WTC11 (cell line): Measurements from ENCODE around the gene PIN4. TPM values are rescaled to one million over a fixed set of nuclear protein-coding genes. Genes with fewer than 3 reads are reported as not detected.

Experiments
- ATAC-seq: fragments of 200-7000 bp; cut with Tn5 transposase; 2 replicates; pipeline ENCODE4 v1.10.0; 2021; ENCODE audit warnings: mild to moderate bottlenecking, moderate library complexity
- CTCF ChIA-PET: fragments of 300-600 bp; sonication (Branson Sonifier 250); formaldehyde crosslinking; loops from one replicate; lab custom pipeline; 2021; ENCODE audit warnings: antibody characterized with exemption; lab: Charles Lee
- POLR2A ChIA-PET: fragments of 350-600 bp; sonication (Branson Sonifier 250); formaldehyde crosslinking; loops from one replicate; lab custom pipeline; 2021; ENCODE audit warnings: antibody characterized with exemption; lab: Charles Lee
- DNase-seq: peaks from one replicate; pipeline ENCODE4 v3.0.0; 2021; ENCODE audit warnings: low spot score
- H3K27ac Mint-ChIP-seq: 2 replicates; pipeline ENCODE4 v1.8.0; 2021; ENCODE audit warnings: mixed read lengths
- H3K27me3 Mint-ChIP-seq: 2 replicates; pipeline ENCODE4 v1.8.0; 2021; ENCODE audit warnings: low read depth, mild to moderate bottlenecking, moderate library complexity, mixed read lengths
- H3K36me3 Mint-ChIP-seq: 2 replicates; pipeline ENCODE4 v1.8.0; 2021; ENCODE audit warnings: mixed read lengths
- H3K4me1 Mint-ChIP-seq: 2 replicates; pipeline ENCODE4 v1.8.0; 2022; ENCODE audit warnings: mixed read lengths
- H3K4me3 Mint-ChIP-seq: 2 replicates; pipeline ENCODE4 v1.8.0; 2021; ENCODE audit warnings: mild to moderate bottlenecking, moderate library complexity, mixed read lengths
- H3K9me3 Mint-ChIP-seq: 2 replicates; pipeline ENCODE4 v1.8.0; 2021; ENCODE audit warnings: mixed read lengths
- FOXK1 ChIP-seq: sonication (generic); formaldehyde crosslinking; IDR thresholded peaks from 2 replicates; pipeline ENCODE4 v1.8.0; 2022; ENCODE audit warnings: mild to moderate bottlenecking, moderate library complexity, missing genetic modification reagents
- IRF2 ChIP-seq: sonication (generic); formaldehyde crosslinking; IDR thresholded peaks from 2 replicates; pipeline ENCODE4 v1.8.0; 2022; ENCODE audit warnings: low read depth, missing genetic modification reagents, borderline replicate concordance
- JUN ChIP-seq: sonication (generic); formaldehyde crosslinking; IDR thresholded peaks from 2 replicates; pipeline ENCODE4 v1.8.0; 2023; ENCODE audit warnings: mild to moderate bottlenecking, missing genetic modification reagents
- MYBL2 ChIP-seq: sonication (generic); formaldehyde crosslinking; IDR thresholded peaks from 2 replicates; pipeline ENCODE4 v1.8.1; 2023; ENCODE audit warnings: mild to moderate bottlenecking, moderate library complexity, missing genetic modification reagents
- NFATC4 ChIP-seq: fragments of 250-450 bp; sonication (Bioruptor Pico); IDR thresholded peaks from 2 replicates; pipeline ENCODE4 v1.9.0; 2021; ENCODE audit warnings: mild to moderate bottlenecking
- NFYB ChIP-seq: sonication (generic); formaldehyde crosslinking; conservative IDR thresholded peaks from 2 replicates; pipeline ENCODE4 v1.8.0; 2022; ENCODE audit warnings: low read depth, missing genetic modification reagents
- SOX15 ChIP-seq: fragments of 250-450 bp; sonication (Bioruptor Pico); IDR thresholded peaks from 2 replicates; pipeline ENCODE4 v1.9.0; 2021; ENCODE audit warnings: mild to moderate bottlenecking
- TEAD1 ChIP-seq: sonication (generic); formaldehyde crosslinking; IDR thresholded peaks from 2 replicates; pipeline ENCODE4 v1.8.0; 2022; ENCODE audit warnings: mild to moderate bottlenecking, missing genetic modification reagents
- ZBTB21 ChIP-seq: sonication (generic); formaldehyde crosslinking; IDR thresholded peaks from 2 replicates; pipeline ENCODE4 v1.8.1; 2023; ENCODE audit warnings: mild to moderate bottlenecking, missing genetic modification reagents, borderline replicate concordance
- ZNF121 ChIP-seq: sonication (generic); formaldehyde crosslinking; IDR thresholded peaks from 2 replicates; pipeline ENCODE4 v1.8.0; 2023; ENCODE audit warnings: missing genetic modification reagents
- ZNF219 ChIP-seq: sonication (generic); formaldehyde crosslinking; IDR thresholded peaks from 2 replicates; pipeline ENCODE4 v1.8.0; 2023; ENCODE audit warnings: missing genetic modification reagents, mild to moderate bottlenecking, borderline replicate concordance
- ZNF671 ChIP-seq: fragments of 250-450 bp; sonication (Bioruptor Pico); IDR thresholded peaks from 2 replicates; pipeline ENCODE4 v1.8.0; 2021; ENCODE audit warnings: mild to moderate bottlenecking
- total RNA-seq: library from RNA; stranded (reverse); gene quantifications from 3 replicates; pipeline ENCODE4 v1.2.3, GENCODE V29; 2021
- TF ChIP-seq, protein P1 (sequence below): sonication (generic); formaldehyde crosslinking; IDR thresholded peaks from 2 replicates; pipeline ENCODE4 v1.8.1; 2023; ENCODE audit warnings: mild to moderate bottlenecking, missing genetic modification reagents, moderate library complexity
- TF ChIP-seq, protein P2 (sequence below): sonication (generic); formaldehyde crosslinking; IDR thresholded peaks from 2 replicates; pipeline ENCODE4 v1.8.0; 2022; ENCODE audit warnings: mild to moderate bottlenecking, missing genetic modification reagents
- TF ChIP-seq, protein P3 (sequence below): sonication (generic); formaldehyde crosslinking; IDR thresholded peaks from 2 replicates; pipeline ENCODE4 v1.8.0; 2022; ENCODE audit warnings: mild to moderate bottlenecking, missing genetic modification reagents
- TF ChIP-seq, protein P4 (sequence below): sonication (generic); formaldehyde crosslinking; IDR thresholded peaks from 2 replicates; pipeline ENCODE4 v1.8.1; 2022; ENCODE audit warnings: low read depth, mild to moderate bottlenecking, moderate library complexity, missing genetic modification reagents, borderline replicate concordance
- TF ChIP-seq, protein P5 (sequence below): fragments of 250-450 bp; sonication (Bioruptor Pico); IDR thresholded peaks from 2 replicates; pipeline ENCODE4 v2.1.2; 2022; ENCODE audit warnings: mild to moderate bottlenecking, moderate library complexity
- TF ChIP-seq, protein P6 (sequence below): sonication (generic); formaldehyde crosslinking; IDR thresholded peaks from 2 replicates; pipeline ENCODE4 v1.8.0; 2023; ENCODE audit warnings: missing genetic modification reagents
- TF ChIP-seq, protein P7 (sequence below): sonication (generic); formaldehyde crosslinking; IDR thresholded peaks from 2 replicates; pipeline ENCODE4 v1.8.1; 2023; ENCODE audit warnings: mild to moderate bottlenecking, missing genetic modification reagents, borderline replicate concordance
- TF ChIP-seq, protein P8 (sequence below): sonication (generic); formaldehyde crosslinking; IDR thresholded peaks from 2 replicates; pipeline ENCODE4 v1.8.1; 2023; ENCODE audit warnings: mild to moderate bottlenecking, missing genetic modification reagents, moderate library complexity
- TF ChIP-seq, protein P9 (sequence below): sonication (generic); formaldehyde crosslinking; IDR thresholded peaks from 2 replicates; pipeline ENCODE4 v1.8.1; 2023; ENCODE audit warnings: mild to moderate bottlenecking, missing genetic modification reagents

PIN4 gene
- total RNA-seq, 1 experiment from 2014 or later = 9.3 TPM

DNA sequence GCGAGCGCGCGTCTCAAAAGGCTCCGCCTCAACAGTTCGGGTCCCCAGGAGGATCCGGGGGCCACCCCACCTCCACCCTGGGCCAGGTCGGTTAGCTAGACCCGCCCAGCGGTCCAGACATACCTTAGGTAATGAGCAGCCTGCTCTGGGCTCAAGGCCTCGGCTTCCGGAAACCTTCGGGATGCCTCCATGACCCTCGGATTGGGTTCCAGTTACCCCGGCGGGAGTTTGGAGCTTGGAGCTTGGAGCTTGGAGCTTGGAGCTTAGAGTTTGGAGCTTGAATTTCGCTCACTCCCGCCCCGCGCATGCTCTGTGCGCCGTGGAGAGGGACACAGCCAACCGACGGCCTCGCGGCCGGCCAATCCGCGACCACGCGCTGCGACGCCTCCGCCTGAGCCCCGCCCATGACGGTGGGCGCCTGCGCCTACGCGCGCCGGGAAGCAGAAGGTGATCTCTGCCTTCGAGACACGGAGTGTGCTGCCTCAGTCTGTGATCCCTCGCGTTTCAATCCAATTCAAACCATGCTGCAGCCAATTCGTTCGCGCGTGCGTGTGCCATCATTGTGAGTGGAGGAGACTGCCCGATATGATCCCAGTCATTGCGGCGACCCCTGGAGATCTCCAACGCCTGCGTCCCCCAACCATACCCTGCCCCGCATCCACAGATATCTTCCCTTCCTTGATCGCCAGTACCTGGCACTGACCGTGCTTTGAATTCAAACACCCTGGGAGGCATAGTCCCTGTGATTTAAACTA is 57.3 kb downstream of the PIN4 start, which contains the start of gene ERCC6L (continued):
- TF ChIP-seq, protein P1, sequence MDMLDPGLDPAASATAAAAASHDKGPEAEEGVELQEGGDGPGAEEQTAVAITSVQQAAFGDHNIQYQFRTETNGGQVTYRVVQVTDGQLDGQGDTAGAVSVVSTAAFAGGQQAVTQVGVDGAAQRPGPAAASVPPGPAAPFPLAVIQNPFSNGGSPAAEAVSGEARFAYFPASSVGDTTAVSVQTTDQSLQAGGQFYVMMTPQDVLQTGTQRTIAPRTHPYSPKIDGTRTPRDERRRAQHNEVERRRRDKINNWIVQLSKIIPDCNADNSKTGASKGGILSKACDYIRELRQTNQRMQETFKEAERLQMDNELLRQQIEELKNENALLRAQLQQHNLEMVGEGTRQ (CRISPR knock-in tag) = peak; percentile 26; the same call in 1 of the 2 replicates
- TF ChIP-seq FOXK1 (CRISPR knock-in tag) (peak; percentile 60; the same call in 1 of the 2 replicates), IRF2 (CRISPR knock-in tag) (no peak), NFATC4 (CRISPR knock-in tag) (no peak), TEAD1 (CRISPR knock-in tag) (peak; percentile 52; the same call in 1 of the 2 replicates), MYBL2 (peak; percentile 82; the same call in 1 of the 2 replicates), JUN (CRISPR knock-in tag) (peak; percentile 24; the same call in 1 of the 2 replicates), ZBTB21 (CRISPR knock-in tag) (peak; percentile 65; the same call in 1 of the 2 replicates), ZNF219 (no peak), NFYB (CRISPR knock-in tag) (peak; percentile 49; the same call in 1 of the 2 replicates)
- TF ChIP-seq, protein P2, sequence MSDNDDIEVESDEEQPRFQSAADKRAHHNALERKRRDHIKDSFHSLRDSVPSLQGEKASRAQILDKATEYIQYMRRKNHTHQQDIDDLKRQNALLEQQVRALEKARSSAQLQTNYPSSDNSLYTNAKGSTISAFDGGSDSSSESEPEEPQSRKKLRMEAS (CRISPR knock-in tag) = peak; percentile 95
- TF ChIP-seq, protein P3, sequence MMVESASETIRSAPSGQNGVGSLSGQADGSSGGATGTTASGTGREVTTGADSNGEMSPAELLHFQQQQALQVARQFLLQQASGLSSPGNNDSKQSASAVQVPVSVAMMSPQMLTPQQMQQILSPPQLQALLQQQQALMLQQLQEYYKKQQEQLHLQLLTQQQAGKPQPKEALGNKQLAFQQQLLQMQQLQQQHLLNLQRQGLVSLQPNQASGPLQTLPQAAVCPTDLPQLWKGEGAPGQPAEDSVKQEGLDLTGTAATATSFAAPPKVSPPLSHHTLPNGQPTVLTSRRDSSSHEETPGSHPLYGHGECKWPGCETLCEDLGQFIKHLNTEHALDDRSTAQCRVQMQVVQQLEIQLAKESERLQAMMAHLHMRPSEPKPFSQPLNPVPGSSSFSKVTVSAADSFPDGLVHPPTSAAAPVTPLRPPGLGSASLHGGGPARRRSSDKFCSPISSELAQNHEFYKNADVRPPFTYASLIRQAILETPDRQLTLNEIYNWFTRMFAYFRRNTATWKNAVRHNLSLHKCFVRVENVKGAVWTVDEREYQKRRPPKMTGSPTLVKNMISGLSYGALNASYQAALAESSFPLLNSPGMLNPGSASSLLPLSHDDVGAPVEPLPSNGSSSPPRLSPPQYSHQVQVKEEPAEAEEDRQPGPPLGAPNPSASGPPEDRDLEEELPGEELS = 0 out of 2 replicates have a peak, but pooled peaks have one; percentile 26
- TF ChIP-seq, protein P4, sequence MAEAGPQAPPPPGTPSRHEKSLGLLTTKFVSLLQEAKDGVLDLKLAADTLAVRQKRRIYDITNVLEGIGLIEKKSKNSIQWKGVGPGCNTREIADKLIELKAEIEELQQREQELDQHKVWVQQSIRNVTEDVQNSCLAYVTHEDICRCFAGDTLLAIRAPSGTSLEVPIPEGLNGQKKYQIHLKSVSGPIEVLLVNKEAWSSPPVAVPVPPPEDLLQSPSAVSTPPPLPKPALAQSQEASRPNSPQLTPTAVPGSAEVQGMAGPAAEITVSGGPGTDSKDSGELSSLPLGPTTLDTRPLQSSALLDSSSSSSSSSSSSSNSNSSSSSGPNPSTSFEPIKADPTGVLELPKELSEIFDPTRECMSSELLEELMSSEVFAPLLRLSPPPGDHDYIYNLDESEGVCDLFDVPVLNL (CRISPR knock-in tag) = no peak
- TF ChIP-seq, protein P5, sequence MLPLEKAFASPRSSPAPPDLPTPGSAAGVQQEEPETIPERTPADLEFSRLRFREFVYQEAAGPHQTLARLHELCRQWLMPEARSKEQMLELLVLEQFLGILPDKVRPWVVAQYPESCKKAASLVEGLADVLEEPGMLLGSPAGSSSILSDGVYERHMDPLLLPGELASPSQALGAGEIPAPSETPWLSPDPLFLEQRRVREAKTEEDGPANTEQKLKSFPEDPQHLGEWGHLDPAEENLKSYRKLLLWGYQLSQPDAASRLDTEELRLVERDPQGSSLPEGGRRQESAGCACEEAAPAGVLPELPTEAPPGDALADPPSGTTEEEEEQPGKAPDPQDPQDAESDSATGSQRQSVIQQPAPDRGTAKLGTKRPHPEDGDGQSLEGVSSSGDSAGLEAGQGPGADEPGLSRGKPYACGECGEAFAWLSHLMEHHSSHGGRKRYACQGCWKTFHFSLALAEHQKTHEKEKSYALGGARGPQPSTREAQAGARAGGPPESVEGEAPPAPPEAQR = no peak
- TF ChIP-seq, protein P6, sequence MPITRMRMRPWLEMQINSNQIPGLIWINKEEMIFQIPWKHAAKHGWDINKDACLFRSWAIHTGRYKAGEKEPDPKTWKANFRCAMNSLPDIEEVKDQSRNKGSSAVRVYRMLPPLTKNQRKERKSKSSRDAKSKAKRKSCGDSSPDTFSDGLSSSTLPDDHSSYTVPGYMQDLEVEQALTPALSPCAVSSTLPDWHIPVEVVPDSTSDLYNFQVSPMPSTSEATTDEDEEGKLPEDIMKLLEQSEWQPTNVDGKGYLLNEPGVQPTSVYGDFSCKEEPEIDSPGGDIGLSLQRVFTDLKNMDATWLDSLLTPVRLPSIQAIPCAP = no peak

DNA sequence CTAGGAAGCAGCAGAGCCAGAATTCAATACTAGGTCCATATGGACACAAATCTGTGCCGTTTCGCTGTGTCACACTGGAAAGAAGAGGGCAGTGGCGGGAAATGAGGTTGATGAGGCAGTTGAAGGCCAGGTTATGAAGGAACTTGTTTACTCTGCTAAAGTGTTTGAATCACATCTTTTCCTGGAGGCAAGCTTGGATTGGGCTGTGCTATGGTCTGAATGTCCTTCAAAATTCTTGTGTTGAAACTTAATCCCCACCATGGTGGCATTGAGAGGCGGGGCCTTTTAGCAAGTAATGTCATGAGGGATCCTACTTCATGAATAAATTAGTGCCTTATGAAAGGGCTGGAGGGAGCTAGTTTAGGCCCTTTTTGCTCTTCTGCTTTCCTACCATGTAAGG is 59.4 kb downstream of the PIN4 start:
- ATAC-seq (no peak), DNase-seq (no peak)
- no peak overlapping the region for H3K4me3 Mint-ChIP-seq
- H3K27ac Mint-ChIP-seq = no peak overlapping the region
- H3K27me3 Mint-ChIP-seq = no peaks in the 10 kb centered on the region; the same call in 1 of the 2 replicates
- H3K36me3 Mint-ChIP-seq = peaks cover 8% of the 10 kb centered on the region
- H3K4me1 Mint-ChIP-seq = 0 out of 2 replicates have a peak, but pooled peaks cover 2% of the 10 kb centered on the region
- ChIA-PET CTCF (interaction anchor here (1.6 kb wide), 1 partner anchor 13 kb away, joined by 4 read pairs; no protein-coding TSS in a partner anchor), POLR2A (no interaction called here)
- no peaks in the 10 kb centered on the region for H3K9me3 Mint-ChIP-seq
- TF ChIP-seq TEAD1 (CRISPR knock-in tag) = no peak
- TF ChIP-seq, protein P1 (CRISPR knock-in tag) = no peak
- no peak for TF ChIP-seq JUN (CRISPR knock-in tag)
- no peak for TF ChIP-seq ZNF671 (CRISPR knock-in tag)
- no peak for TF ChIP-seq SOX15 (CRISPR knock-in tag)
- TF ChIP-seq, protein P7, sequence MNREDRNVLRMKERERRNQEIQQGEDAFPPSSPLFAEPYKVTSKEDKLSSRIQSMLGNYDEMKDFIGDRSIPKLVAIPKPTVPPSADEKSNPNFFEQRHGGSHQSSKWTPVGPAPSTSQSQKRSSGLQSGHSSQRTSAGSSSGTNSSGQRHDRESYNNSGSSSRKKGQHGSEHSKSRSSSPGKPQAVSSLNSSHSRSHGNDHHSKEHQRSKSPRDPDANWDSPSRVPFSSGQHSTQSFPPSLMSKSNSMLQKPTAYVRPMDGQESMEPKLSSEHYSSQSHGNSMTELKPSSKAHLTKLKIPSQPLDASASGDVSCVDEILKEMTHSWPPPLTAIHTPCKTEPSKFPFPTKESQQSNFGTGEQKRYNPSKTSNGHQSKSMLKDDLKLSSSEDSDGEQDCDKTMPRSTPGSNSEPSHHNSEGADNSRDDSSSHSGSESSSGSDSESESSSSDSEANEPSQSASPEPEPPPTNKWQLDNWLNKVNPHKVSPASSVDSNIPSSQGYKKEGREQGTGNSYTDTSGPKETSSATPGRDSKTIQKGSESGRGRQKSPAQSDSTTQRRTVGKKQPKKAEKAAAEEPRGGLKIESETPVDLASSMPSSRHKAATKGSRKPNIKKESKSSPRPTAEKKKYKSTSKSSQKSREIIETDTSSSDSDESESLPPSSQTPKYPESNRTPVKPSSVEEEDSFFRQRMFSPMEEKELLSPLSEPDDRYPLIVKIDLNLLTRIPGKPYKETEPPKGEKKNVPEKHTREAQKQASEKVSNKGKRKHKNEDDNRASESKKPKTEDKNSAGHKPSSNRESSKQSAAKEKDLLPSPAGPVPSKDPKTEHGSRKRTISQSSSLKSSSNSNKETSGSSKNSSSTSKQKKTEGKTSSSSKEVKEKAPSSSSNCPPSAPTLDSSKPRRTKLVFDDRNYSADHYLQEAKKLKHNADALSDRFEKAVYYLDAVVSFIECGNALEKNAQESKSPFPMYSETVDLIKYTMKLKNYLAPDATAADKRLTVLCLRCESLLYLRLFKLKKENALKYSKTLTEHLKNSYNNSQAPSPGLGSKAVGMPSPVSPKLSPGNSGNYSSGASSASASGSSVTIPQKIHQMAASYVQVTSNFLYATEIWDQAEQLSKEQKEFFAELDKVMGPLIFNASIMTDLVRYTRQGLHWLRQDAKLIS (CRISPR knock-in tag) = no peak
- TF ChIP-seq, protein P8, sequence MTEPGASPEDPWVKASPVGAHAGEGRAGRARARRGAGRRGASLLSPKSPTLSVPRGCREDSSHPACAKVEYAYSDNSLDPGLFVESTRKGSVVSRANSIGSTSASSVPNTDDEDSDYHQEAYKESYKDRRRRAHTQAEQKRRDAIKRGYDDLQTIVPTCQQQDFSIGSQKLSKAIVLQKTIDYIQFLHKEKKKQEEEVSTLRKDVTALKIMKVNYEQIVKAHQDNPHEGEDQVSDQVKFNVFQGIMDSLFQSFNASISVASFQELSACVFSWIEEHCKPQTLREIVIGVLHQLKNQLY (CRISPR knock-in tag) = no peak
- TF ChIP-seq, protein P9, sequence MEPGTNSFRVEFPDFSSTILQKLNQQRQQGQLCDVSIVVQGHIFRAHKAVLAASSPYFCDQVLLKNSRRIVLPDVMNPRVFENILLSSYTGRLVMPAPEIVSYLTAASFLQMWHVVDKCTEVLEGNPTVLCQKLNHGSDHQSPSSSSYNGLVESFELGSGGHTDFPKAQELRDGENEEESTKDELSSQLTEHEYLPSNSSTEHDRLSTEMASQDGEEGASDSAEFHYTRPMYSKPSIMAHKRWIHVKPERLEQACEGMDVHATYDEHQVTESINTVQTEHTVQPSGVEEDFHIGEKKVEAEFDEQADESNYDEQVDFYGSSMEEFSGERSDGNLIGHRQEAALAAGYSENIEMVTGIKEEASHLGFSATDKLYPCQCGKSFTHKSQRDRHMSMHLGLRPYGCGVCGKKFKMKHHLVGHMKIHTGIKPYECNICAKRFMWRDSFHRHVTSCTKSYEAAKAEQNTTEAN = no peak
- TF ChIP-seq ZNF121 (CRISPR knock-in tag) = no peak
